Immature natural killer cell (primary cell): Measurements from ENCODE around the gene EFCAB5. TPM values are rescaled to one million over a fixed set of nuclear protein-coding genes. Genes with fewer than 3 reads are reported as not detected.
"Not testable (repeated sequence)": the region's sequence is repeated elsewhere in the genome, so short reads cannot be mapped to it uniquely, and the experiment has no call there.

Experiments
- DNase-seq, 3 donors: peaks; one replicate each; pipeline ENCODE4 v3.0.0; 2022; ENCODE audit warnings: mixed read lengths in 1 of 3
- H3K27ac Mint-ChIP-seq, 6 donors: one replicate each; pipeline ENCODE4 v1.8.0; 2020; ENCODE audit warnings: mixed read lengths in 6 of 6, mild to moderate bottlenecking in 5 of 6, inconsistent platforms in 4 of 6, moderate library complexity in 3 of 6
- H3K27me3 Mint-ChIP-seq, 3 donors: one replicate each; pipeline ENCODE4 v1.8.0; 2020 to 2021; ENCODE audit warnings: low read depth in 3 of 3, mild to moderate bottlenecking in 3 of 3, mixed read lengths in 3 of 3, moderate library complexity in 3 of 3, inconsistent platforms in 1 of 3
- H3K36me3 Mint-ChIP-seq, 3 donors: one replicate each; pipeline ENCODE4 v1.8.0; 2020; ENCODE audit warnings: mixed read lengths in 3 of 3, inconsistent platforms in 2 of 3, mild to moderate bottlenecking in 2 of 3
- H3K4me1 Mint-ChIP-seq, 2 donors: one replicate each; pipeline ENCODE4 v1.8.0; 2020; ENCODE audit warnings: inconsistent platforms in 2 of 2, mild to moderate bottlenecking in 2 of 2, mixed read lengths in 2 of 2, moderate library complexity in 1 of 2
- H3K4me3 Mint-ChIP-seq, 5 donors: one replicate each; pipeline ENCODE4 v1.8.0; 2020; ENCODE audit warnings: mild to moderate bottlenecking in 5 of 5, mixed read lengths in 5 of 5, inconsistent platforms in 3 of 5, moderate library complexity in 3 of 5
- H3K9me3 Mint-ChIP-seq, 6 donors: one replicate each; pipeline ENCODE4 v1.8.0; 2020; ENCODE audit warnings: mild to moderate bottlenecking in 6 of 6, mixed read lengths in 6 of 6, inconsistent platforms in 4 of 6, moderate library complexity in 3 of 6
- polyA plus RNA-seq, 3 donors: library from polyadenylated mRNA; unstranded; fragments of 300-500 nt; fragmentation: Illumina TruSeq; gene quantifications; one replicate each; pipeline ENCODE4 v1.2.3, GENCODE V29; 2021

The EFCAB5 gene
- polyA plus RNA-seq, 3 donors from 2014 or later: 0.18 to 1.4 TPM; not detected in 1

- no peaks in the 10 kb centered on the region for H3K36me3 Mint-ChIP-seq
- H3K27ac Mint-ChIP-seq: no peak overlapping the region
- H3K4me3 Mint-ChIP-seq: no peak overlapping the region
- peaks cover 0 to 10% (median 4%) of the 10 kb centered on the region in 3 donors for H3K27me3 Mint-ChIP-seq
- H3K4me1 Mint-ChIP-seq: peaks cover 6% of the 10 kb centered on the region in 2 donors
- no peaks in the 10 kb centered on the region for H3K9me3 Mint-ChIP-seq
- no peak for DNase-seq
Measured at GRCh38 chr17:30103921-30104320, 162.5 kb downstream of the EFCAB5 start.

- H3K9me3 Mint-ChIP-seq: no peaks in the 10 kb centered on the region
- H3K4me1 Mint-ChIP-seq: peaks cover 6% of the 10 kb centered on the region in 2 donors
- H3K4me3 Mint-ChIP-seq: peak overlapping the region; percentile 75 to 86 (median 85)
- H3K36me3 Mint-ChIP-seq: no peaks in the 10 kb centered on the region
- DNase-seq: peak; percentile 64 to 67 (median 64)
- peaks cover 0 to 4% (median 4%) of the 10 kb centered on the region in 3 donors for H3K27me3 Mint-ChIP-seq
- H3K27ac Mint-ChIP-seq: peak overlapping the region in 5 of 6 donors; percentile 4 to 77 (median 42)
Measured at GRCh38 chr17:30104575-30105339, 163.3 kb downstream of the EFCAB5 start.

GRCh38 chr17:30112794-30113193 is 171.4 kb downstream of the EFCAB5 start:
- Mint-ChIP-seq H3K9me3 (no peaks in the 10 kb centered on the region), H3K27ac (peak overlapping the region in 1 of 6 donors; percentile 13), H3K27me3 (peaks cover under 1 to 10% (median 7%) of the 10 kb centered on the region in 3 donors), H3K36me3 (no peaks in the 10 kb centered on the region), H3K4me3 (peak overlapping the region in 1 of 5 donors; percentile 10), H3K4me1 (peaks cover 27 to 35% of the 10 kb centered on the region in 2 donors)
- DNase-seq: no peak

- DNase-seq: peak; percentile 42 to 56 (median 48)
- Mint-ChIP-seq H3K27ac (peak overlapping the region in 2 of 6 donors; percentile 13 to 80), H3K4me3 (peak overlapping the region in 1 of 5 donors; percentile 10), H3K36me3 (no peaks in the 10 kb centered on the region), H3K27me3 (peaks cover 0 to 10% (median 7%) of the 10 kb centered on the region in 3 donors), H3K4me1 (peaks cover 31 to 39% of the 10 kb centered on the region in 2 donors), H3K9me3 (no peaks in the 10 kb centered on the region)
Measured at GRCh38 chr17:30113213-30113612, 171.8 kb downstream of the EFCAB5 start.

GRCh38 chr17:30116345-30116660 is 174.9 kb downstream of the EFCAB5 start:
- peaks cover 45 to 61% of the 10 kb centered on the region in 2 donors for H3K4me1 Mint-ChIP-seq
- DNase-seq: no peak
- H3K9me3 Mint-ChIP-seq: no peaks in the 10 kb centered on the region
- H3K36me3 Mint-ChIP-seq: peaks cover 0 to 5% (median 4%) of the 10 kb centered on the region in 3 donors
- H3K27me3 Mint-ChIP-seq: peaks cover 0 to 10% (median 7%) of the 10 kb centered on the region in 3 donors
- H3K27ac Mint-ChIP-seq: peak overlapping the region; percentile 99 to 100 (median 100)
- peak overlapping the region; percentile 96 to 100 (median 98) for H3K4me3 Mint-ChIP-seq

- peak; percentile 87 to 89 (median 89) for DNase-seq
- peaks cover 0 to 14% (median 7%) of the 10 kb centered on the region in 3 donors for H3K27me3 Mint-ChIP-seq
- peak within 1 kb of the TSS; percentile 96 to 100 (median 98) for H3K4me3 Mint-ChIP-seq
- peak within 1 kb of the TSS; percentile 99 to 100 (median 100) for H3K27ac Mint-ChIP-seq
- no peaks in the 10 kb centered on the region for H3K9me3 Mint-ChIP-seq
- peaks cover 48 to 68% of the 10 kb centered on the region in 2 donors for H3K4me1 Mint-ChIP-seq
- peaks cover 0 to 5% (median 4%) of the 10 kb centered on the region in 3 donors for H3K36me3 Mint-ChIP-seq
Measured at GRCh38 chr17:30116661-30117551, 175.5 kb downstream of the EFCAB5 start, which contains the start of gene NSRP1. TSS of gene NSRP1 (plus strand) at chr17:30116816. CDS start at chr17:30116844, 28 bp downstream.

GRCh38 chr17:30117675-30118081 is 176.2 kb downstream of the EFCAB5 start:
- Mint-ChIP-seq H3K4me3 (peak overlapping the region; percentile 96 to 100 (median 98)), H3K27me3 (peaks cover 0 to 14% (median 7%) of the 10 kb centered on the region in 3 donors), H3K36me3 (peaks cover 0 to 5% (median 4%) of the 10 kb centered on the region in 3 donors), H3K4me1 (peaks cover 54 to 74% of the 10 kb centered on the region in 2 donors), H3K27ac (peak overlapping the region; percentile 99 to 100 (median 100)), H3K9me3 (no peaks in the 10 kb centered on the region)
- no peak for DNase-seq

- H3K9me3 Mint-ChIP-seq, DNase-seq, H3K36me3 Mint-ChIP-seq: not testable (repeated sequence)
- Mint-ChIP-seq H3K4me3 (peak overlapping the region in 4 of 5 donors; percentile 44 to 98 (median 51)), H3K4me1 (peaks cover 49 to 66% of the 10 kb centered on the region in 2 donors), H3K27ac (peak overlapping the region; percentile 46 to 100 (median 100)), H3K27me3 (peaks cover 0 to 14% (median 7%) of the 10 kb centered on the region in 3 donors)
Measured at GRCh38 chr17:30118635-30119034, 177.2 kb downstream of the EFCAB5 start.

GRCh38 chr17:30124273-30124796 is 182.9 kb downstream of the EFCAB5 start:
- no peak overlapping the region for H3K4me3 Mint-ChIP-seq
- peak overlapping the region in 3 of 6 donors; percentile 24 to 60 (median 55) for H3K27ac Mint-ChIP-seq
- peaks cover 21 to 52% of the 10 kb centered on the region in 2 donors for H3K4me1 Mint-ChIP-seq
- peaks cover 0 to 5% (median 0%) of the 10 kb centered on the region in 3 donors for H3K27me3 Mint-ChIP-seq
- H3K36me3 Mint-ChIP-seq: peaks cover 0 to 5% (median 4%) of the 10 kb centered on the region in 3 donors
- no peaks in the 10 kb centered on the region for H3K9me3 Mint-ChIP-seq
- no peak for DNase-seq

- no peaks in the 10 kb centered on the region for H3K9me3 Mint-ChIP-seq
- H3K4me1 Mint-ChIP-seq: peaks cover 4 to 26% of the 10 kb centered on the region in 2 donors
- no peak overlapping the region for H3K4me3 Mint-ChIP-seq
- H3K27me3 Mint-ChIP-seq: no peaks in the 10 kb centered on the region
- H3K27ac Mint-ChIP-seq: peak overlapping the region in 1 of 6 donors; percentile 20
- peaks cover 0 to 12% (median 0%) of the 10 kb centered on the region in 3 donors for H3K36me3 Mint-ChIP-seq
- DNase-seq: no peak
Measured at GRCh38 chr17:30130121-30130520, 188.7 kb downstream of the EFCAB5 start.

GRCh38 chr17:30132615-30133014 is 191.2 kb downstream of the EFCAB5 start:
- no peak for DNase-seq
- H3K27ac Mint-ChIP-seq: peak overlapping the region in 1 of 6 donors; percentile 24
- H3K4me1 Mint-ChIP-seq: peaks cover 5 to 22% of the 10 kb centered on the region in 2 donors
- H3K36me3 Mint-ChIP-seq: peaks cover 0 to 12% (median 0%) of the 10 kb centered on the region in 3 donors
- no peaks in the 10 kb centered on the region for H3K27me3 Mint-ChIP-seq
- H3K9me3 Mint-ChIP-seq: no peaks in the 10 kb centered on the region
- H3K4me3 Mint-ChIP-seq: no peak overlapping the region

- Mint-ChIP-seq H3K4me1 (peaks cover 10 to 28% of the 10 kb centered on the region in 2 donors), H3K27me3 (no peaks in the 10 kb centered on the region), H3K27ac (no peak overlapping the region), H3K4me3 (no peak overlapping the region), H3K36me3 (peaks cover 0 to 12% (median 0%) of the 10 kb centered on the region in 3 donors), H3K9me3 (no peaks in the 10 kb centered on the region)
- DNase-seq: no peak
Measured at GRCh38 chr17:30133197-30133596, 191.8 kb downstream of the EFCAB5 start.

- Mint-ChIP-seq H3K27me3 (no peaks in the 10 kb centered on the region), H3K4me3 (no peak overlapping the region), H3K36me3 (peaks cover 0 to 12% (median 0%) of the 10 kb centered on the region in 3 donors), H3K27ac (peak overlapping the region in 3 of 6 donors; percentile 1 to 33 (median 8)), H3K9me3 (no peaks in the 10 kb centered on the region), H3K4me1 (peaks cover 13 to 31% of the 10 kb centered on the region in 2 donors)
- DNase-seq: no peak
Measured at GRCh38 chr17:30134551-30134950, 193.1 kb downstream of the EFCAB5 start.
